Measurements from ENCODE around the gene SLC9A3.

Gene SLC9A3

DNA sequence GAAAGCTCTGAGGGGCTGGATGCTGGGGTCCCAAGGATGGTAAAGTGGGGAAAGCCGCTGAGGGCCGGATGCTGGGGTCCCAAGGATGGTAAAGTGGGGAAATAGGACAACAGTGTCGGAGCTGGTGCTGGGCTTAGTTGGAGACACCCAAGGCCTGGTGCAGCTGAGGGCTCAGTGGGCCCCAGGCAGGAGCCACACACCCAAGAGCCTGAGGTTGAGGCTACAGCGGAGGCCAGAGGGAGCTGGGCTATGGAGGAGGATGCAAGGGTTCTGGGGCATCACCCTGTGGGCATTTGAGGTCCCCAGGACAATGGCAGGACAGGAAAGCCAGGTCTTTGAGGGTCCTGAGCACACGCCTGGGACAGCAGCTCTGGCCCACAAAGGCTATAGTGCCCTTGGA, 19.1 kb upstream of the SLC9A3 start:
- Histone ChIP-seq H3K9me3 (ENCODE audit: low read length) (no peaks in the 10 kb centered on the region), H3K36me3 (ENCODE audit: insufficient read depth, low read length) (no peaks in the 10 kb centered on the region), H3K9ac (ENCODE audit: low read length) (peak overlapping the region; percentile 43; the same call in 1 of the 2 replicates), H2AFZ (ENCODE audit: low read length) (no peak overlapping the region), H3K79me2 (ENCODE audit: insufficient read depth, low read length) (no peaks in the 10 kb centered on the region), H3K4me1 (ENCODE audit: insufficient read depth, low read length, severe bottlenecking) (peaks cover 13% of the 10 kb centered on the region), H3K4me2 (ENCODE audit: low read length) (peak overlapping the region; percentile 66), H3K27ac (ENCODE audit: low read depth, low read length, poor library complexity, severe bottlenecking) (peak overlapping the region; percentile 70), H3K27me3 (ENCODE audit: insufficient read depth, low read length) (no peaks in the 10 kb centered on the region), H3K9me2 (ENCODE audit: low read depth, low read length) (no peaks in the 10 kb centered on the region), H4K20me1 (ENCODE audit: insufficient read depth, low read length) (no peaks in the 10 kb centered on the region), H3F3A (ENCODE audit: insufficient read depth, low read length) (no peaks in the 10 kb centered on the region), H3K4me3 (ENCODE audit: low read depth, low read length, poor library complexity, severe bottlenecking) (peak overlapping the region; percentile 48)
- TF ChIP-seq, protein P1, sequence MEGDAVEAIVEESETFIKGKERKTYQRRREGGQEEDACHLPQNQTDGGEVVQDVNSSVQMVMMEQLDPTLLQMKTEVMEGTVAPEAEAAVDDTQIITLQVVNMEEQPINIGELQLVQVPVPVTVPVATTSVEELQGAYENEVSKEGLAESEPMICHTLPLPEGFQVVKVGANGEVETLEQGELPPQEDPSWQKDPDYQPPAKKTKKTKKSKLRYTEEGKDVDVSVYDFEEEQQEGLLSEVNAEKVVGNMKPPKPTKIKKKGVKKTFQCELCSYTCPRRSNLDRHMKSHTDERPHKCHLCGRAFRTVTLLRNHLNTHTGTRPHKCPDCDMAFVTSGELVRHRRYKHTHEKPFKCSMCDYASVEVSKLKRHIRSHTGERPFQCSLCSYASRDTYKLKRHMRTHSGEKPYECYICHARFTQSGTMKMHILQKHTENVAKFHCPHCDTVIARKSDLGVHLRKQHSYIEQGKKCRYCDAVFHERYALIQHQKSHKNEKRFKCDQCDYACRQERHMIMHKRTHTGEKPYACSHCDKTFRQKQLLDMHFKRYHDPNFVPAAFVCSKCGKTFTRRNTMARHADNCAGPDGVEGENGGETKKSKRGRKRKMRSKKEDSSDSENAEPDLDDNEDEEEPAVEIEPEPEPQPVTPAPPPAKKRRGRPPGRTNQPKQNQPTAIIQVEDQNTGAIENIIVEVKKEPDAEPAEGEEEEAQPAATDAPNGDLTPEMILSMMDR (IDR thresholded peaks at IDR 0.05; ENCODE audit: low read length): no peak
- TF ChIP-seq EZH2 (IDR thresholded peaks at IDR 0.05; ENCODE audit: borderline replicate concordance, low read length): no peak

DNA sequence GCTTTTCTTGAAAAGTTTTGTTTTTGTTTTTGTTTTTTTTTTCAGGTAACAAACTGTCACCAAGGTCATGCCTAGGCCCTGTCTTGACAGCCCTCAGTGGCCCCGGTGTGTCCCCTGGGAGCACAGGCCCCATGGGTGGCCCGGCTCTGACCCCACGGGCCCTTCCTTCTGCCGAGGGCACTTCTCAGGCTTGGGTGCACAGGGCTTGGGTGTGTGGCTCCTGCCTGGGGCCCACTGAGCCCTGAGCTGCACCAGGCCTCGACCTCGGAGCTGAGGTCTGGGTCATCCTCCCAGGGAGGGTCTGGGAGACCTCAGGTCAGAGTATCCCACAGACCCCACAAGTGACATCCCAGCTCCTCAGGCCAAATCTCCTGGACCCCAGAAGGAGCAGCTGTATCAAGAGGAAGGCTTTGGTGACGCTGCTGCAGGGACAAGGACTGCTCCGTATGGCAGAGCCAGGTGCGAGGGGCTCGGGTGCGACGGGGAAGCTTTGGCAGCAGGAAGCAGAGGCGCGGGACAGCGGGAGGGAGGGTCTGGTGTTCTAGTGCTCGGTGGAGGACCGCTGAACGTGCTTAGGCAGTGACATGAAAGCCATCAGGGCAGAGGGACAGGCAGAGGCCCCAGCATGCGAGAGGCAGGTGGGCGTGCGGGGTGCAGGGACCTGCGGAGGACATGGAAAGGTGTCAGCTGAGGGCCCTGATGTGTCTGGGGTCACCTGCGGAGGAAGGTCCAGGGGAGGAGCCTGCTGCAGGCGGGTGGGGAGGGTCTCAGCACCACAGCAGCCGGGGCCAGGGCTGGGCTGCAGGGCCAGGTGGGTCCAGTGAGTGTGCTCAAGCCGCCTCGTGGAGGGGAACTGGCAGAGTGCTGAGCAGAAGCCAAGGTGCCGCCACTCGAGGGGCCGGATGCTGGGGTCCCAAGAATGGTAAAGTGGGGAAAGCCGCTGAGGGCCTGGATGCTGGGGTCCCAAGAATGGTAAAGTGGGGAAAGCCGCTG, 18.4 kb upstream of the SLC9A3 start:
- Histone ChIP-seq H3K4me1 (ENCODE audit: insufficient read depth, low read length, severe bottlenecking) (peaks cover 13% of the 10 kb centered on the region), H3K9me2 (ENCODE audit: low read depth, low read length) (no peaks in the 10 kb centered on the region), H3K36me3 (ENCODE audit: insufficient read depth, low read length) (no peaks in the 10 kb centered on the region), H3K4me3 (ENCODE audit: low read depth, low read length, poor library complexity, severe bottlenecking) (no peak overlapping the region), H4K20me1 (ENCODE audit: insufficient read depth, low read length) (no peaks in the 10 kb centered on the region), H3K4me2 (ENCODE audit: low read length) (no peak overlapping the region), H3K79me2 (ENCODE audit: insufficient read depth, low read length) (no peaks in the 10 kb centered on the region), H3K27ac (ENCODE audit: low read depth, low read length, poor library complexity, severe bottlenecking) (no peak overlapping the region), H2AFZ (ENCODE audit: low read length) (no peak overlapping the region), H3F3A (ENCODE audit: insufficient read depth, low read length) (no peaks in the 10 kb centered on the region), H3K9me3 (ENCODE audit: low read length) (no peaks in the 10 kb centered on the region), H3K27me3 (ENCODE audit: insufficient read depth, low read length) (no peaks in the 10 kb centered on the region), H3K9ac (ENCODE audit: low read length) (no peak overlapping the region)
- TF ChIP-seq, protein P1 (IDR thresholded peaks at IDR 0.05; ENCODE audit: low read length): no peak
- no peak for TF ChIP-seq EZH2 (IDR thresholded peaks at IDR 0.05; ENCODE audit: borderline replicate concordance, low read length)

DNA sequence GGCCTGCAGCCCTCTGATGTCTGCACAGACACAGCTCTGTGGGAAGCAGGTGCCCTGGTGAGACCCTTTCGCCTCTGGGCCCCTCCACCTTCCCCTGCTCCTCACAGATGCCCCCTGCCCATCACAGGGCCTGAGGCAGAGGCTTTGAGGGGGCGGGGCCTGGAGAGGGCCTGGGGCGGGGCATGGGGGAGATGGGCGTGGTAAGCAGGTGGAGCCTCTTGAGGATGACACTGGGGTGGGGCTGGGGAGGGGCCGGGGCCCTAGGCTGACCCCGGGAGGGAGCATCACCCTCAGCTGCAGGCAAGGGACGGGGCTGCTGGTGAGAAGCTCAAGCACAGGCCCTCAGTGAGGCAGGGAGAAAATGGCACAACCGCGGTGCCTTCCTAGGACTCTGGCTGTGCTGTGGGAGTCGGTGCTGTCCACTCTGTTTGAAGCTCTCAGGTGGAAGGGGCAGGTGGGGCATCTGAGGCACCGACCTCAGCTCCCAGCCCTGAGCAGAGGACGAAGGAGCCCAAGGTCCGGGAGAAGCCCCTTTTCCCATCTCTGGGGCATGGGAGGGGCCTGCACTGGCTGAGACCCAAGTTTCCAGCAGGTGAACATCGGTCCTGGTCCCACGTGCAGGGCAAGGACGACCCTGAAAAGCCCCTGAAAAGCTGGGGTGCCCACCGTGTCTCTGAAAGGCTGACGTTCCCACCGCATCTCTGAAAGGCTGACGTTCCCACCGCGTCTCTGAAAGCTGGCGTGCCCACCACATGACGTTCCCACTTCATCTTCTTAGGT, 17.5 kb upstream of the SLC9A3 start:
- Histone ChIP-seq H2AFZ (ENCODE audit: low read length) (no peak overlapping the region), H3K9ac (ENCODE audit: low read length) (no peak overlapping the region), H3K4me2 (ENCODE audit: low read length) (no peak overlapping the region), H3K79me2 (ENCODE audit: insufficient read depth, low read length) (no peaks in the 10 kb centered on the region), H3K9me2 (ENCODE audit: low read depth, low read length) (no peaks in the 10 kb centered on the region), H3K4me3 (ENCODE audit: low read depth, low read length, poor library complexity, severe bottlenecking) (no peak overlapping the region), H3K27ac (ENCODE audit: low read depth, low read length, poor library complexity, severe bottlenecking) (no peak overlapping the region), H4K20me1 (ENCODE audit: insufficient read depth, low read length) (no peaks in the 10 kb centered on the region), H3F3A (ENCODE audit: insufficient read depth, low read length) (no peaks in the 10 kb centered on the region), H3K4me1 (ENCODE audit: insufficient read depth, low read length, severe bottlenecking) (peaks cover 13% of the 10 kb centered on the region), H3K27me3 (ENCODE audit: insufficient read depth, low read length) (0 out of 2 replicates have a peak, but pooled peaks cover 3% of the 10 kb centered on the region), H3K9me3 (ENCODE audit: low read length) (no peaks in the 10 kb centered on the region), H3K36me3 (ENCODE audit: insufficient read depth, low read length) (no peaks in the 10 kb centered on the region)
- TF ChIP-seq, protein P1 (IDR thresholded peaks at IDR 0.05; ENCODE audit: low read length): no peak
- TF ChIP-seq EZH2 (IDR thresholded peaks at IDR 0.05; ENCODE audit: borderline replicate concordance, low read length): no peak
